Measurements from ENCODE around the gene ZNF287. TPM values are rescaled to one million over a fixed set of nuclear protein-coding genes. Genes with fewer than 3 reads are reported as not detected.

ZNF287 gene
- 12.3 to 18.9 TPM (median 14.4 TPM) in 5 replicates for total RNA-seq (2022; extraction: Qiagen RNA extraction; ENCODE audit: low read depth)

GRCh38 chr17:16568541-16569357 is at the start of gene ZNF287:
ZNF287 (minus strand) TSS chr17:16569204; CDS start chr17:16567731, 1,473 bp downstream.

Other genes with a start within 250 kb of the ZNF287 start
- gene CENPV, start 215.7 kb downstream of the ZNF287 start, total RNA-seq (2022; extraction: Qiagen RNA extraction; ENCODE audit: low read depth): 155 to 165 TPM (median 159 TPM) in 5 replicates
- 2,301 to 2,456 TPM (median 2,388 TPM) in 5 replicates for gene UBB, start 188.1 kb downstream of the ZNF287 start, total RNA-seq (2022; extraction: Qiagen RNA extraction; ENCODE audit: low read depth)
- 0.45 to 0.95 TPM (median 0.64 TPM) in 5 replicates for gene TRPV2, start 153.6 kb downstream of the ZNF287 start, total RNA-seq (2022; extraction: Qiagen RNA extraction; ENCODE audit: low read depth)
- gene LRRC75A, start 77.0 kb downstream of the ZNF287 start, total RNA-seq (2022; extraction: Qiagen RNA extraction; ENCODE audit: low read depth): 0.89 to 1.3 TPM (median 1.1 TPM) in 5 replicates
- gene ZNF624, start 84.6 kb upstream of the ZNF287 start, total RNA-seq (2022; extraction: Qiagen RNA extraction; ENCODE audit: low read depth): 2.2 to 3.7 TPM (median 3.1 TPM) in 5 replicates
- 0.93 to 2.3 TPM (median 2.1 TPM) in 5 replicates for gene CCDC144A, start 121.0 kb upstream of the ZNF287 start, total RNA-seq (2022; extraction: Qiagen RNA extraction; ENCODE audit: low read depth)

Measured in A549 treated with DMSO at 1 μM for 4 hours (cell line).